GM12878 (cell line): ENCODE results near the gene HTR6. TPM values are rescaled to one million over a fixed set of nuclear protein-coding genes. Genes with fewer than 3 reads are reported as not detected.

Source experiments
- ATAC-seq: fragments of 200-7000 bp; cut with Tn5 transposase; 3 replicates; pipeline ENCODE4 v1.9.1; 2020; ENCODE audit warnings: mild to moderate bottlenecking, moderate library complexity
- BruUV-seq: library from RNA; stranded (reverse); fragments of 400-500 nt; replicated peaks from 2 replicates; lab custom pipeline; 2021; lab: Mats Ljungman, UMichigan
- CTCF ChIA-PET: fragments of 300-600 bp; sonication (Branson Sonifier 250); formaldehyde crosslinking; extraction: SDS; loops from one replicate; lab custom pipeline; 2021; ENCODE audit warnings: inconsistent platforms; lab: Yijun Ruan, JAX
- POLR2A ChIA-PET: fragments of 350-600 bp; formaldehyde crosslinking; extraction: SDS; loops from one replicate; lab custom pipeline; 2021; ENCODE audit warnings: inconsistent platforms; lab: Charles Lee
- RAD21 ChIA-PET: fragments of 300-600 bp; sonication (Branson Sonifier 250); formaldehyde crosslinking; loops from one replicate; lab custom pipeline; 2023; ENCODE audit warnings: antibody characterized with exemption; ENCODE audit not compliant: unreplicated experiment; lab: Charles Lee
- SMC1A ChIA-PET: fragments of 300-600 bp; sonication (Branson Sonifier 250); formaldehyde crosslinking; loops from one replicate; lab custom pipeline; 2023; ENCODE audit not compliant: unreplicated experiment, uncharacterized antibody; lab: Charles Lee
- DNase-seq: peaks from one replicate; pipeline ENCODE4 v3.0.0-alpha.2; 2011; ENCODE audit warnings: low read depth, low spot score
- FAIRE-seq: peaks from 3 replicates; lab custom pipeline; 2011; peaks lifted over from hg19 to GRCh38; lab: Jason Lieb, UNC
- H2AFZ ChIP-seq: 2 replicates; pipeline ENCODE4 v1.6.0; 2011; ENCODE audit warnings: low read depth, low read length, control low read depth; ENCODE audit not compliant: control insufficient read depth
- H3K27ac ChIP-seq: 2 replicates; pipeline ENCODE4 v1.5.1; 2011; ENCODE audit warnings: control low read depth; ENCODE audit not compliant: control insufficient read depth, insufficient read depth
- H3K27me3 ChIP-seq, 2 experiments: replicated peaks in 1 of 2; 2 replicates each; pipeline versions ENCODE4 v1.6.0 to v1.6.1; 2011; ENCODE audit warnings: low read length in 1 of 2; ENCODE audit not compliant: control insufficient read depth in 2 of 2, insufficient read depth in 2 of 2
- H3K36me3 ChIP-seq, 2 experiments: 2 replicates each; pipeline ENCODE4 v1.5.1; 2011; ENCODE audit warnings: low read length in 1 of 2; ENCODE audit not compliant: control insufficient read depth in 2 of 2, insufficient read depth in 2 of 2
- H3K4me1 ChIP-seq: 2 replicates; pipeline ENCODE4 v1.6.1; 2011; ENCODE audit warnings: mild to moderate bottlenecking, low read length, moderate library complexity, mixed read lengths; ENCODE audit not compliant: control insufficient read depth, insufficient read depth
- H3K4me2 ChIP-seq: 2 replicates; pipeline ENCODE4 v1.6.0; 2011; ENCODE audit warnings: control low read depth; ENCODE audit not compliant: control insufficient read depth, insufficient read depth
- H3K4me3 ChIP-seq: fragments of 200-600 bp; sonication (generic); 2 replicates; pipeline ENCODE4 v1.5.1; 2016
- H3K79me2 ChIP-seq: 2 replicates; pipeline ENCODE4 v1.6.0; 2011; ENCODE audit warnings: low read length; ENCODE audit not compliant: control insufficient read depth, insufficient read depth
- H3K9ac ChIP-seq: 2 replicates; pipeline ENCODE4 v1.8.0; 2011; ENCODE audit warnings: low read length, control low read depth, mixed read lengths; ENCODE audit not compliant: control insufficient read depth, insufficient read depth
- H3K9me3 ChIP-seq: replicated peaks from 3 replicates; pipeline ENCODE4 v1.5.1; 2011; ENCODE audit warnings: mild to moderate bottlenecking, low read length; ENCODE audit not compliant: control insufficient read depth, insufficient read depth
- H4K20me1 ChIP-seq: 2 replicates; pipeline ENCODE4 v1.6.0; 2011; ENCODE audit not compliant: control insufficient read depth, insufficient read depth
- BCL11A ChIP-seq: IDR thresholded peaks from 2 replicates; pipeline ENCODE4 v1.6.1; 2011; ENCODE audit warnings: low read depth, low read length
- BHLHE40 ChIP-seq, 2 experiments: fragments of 450-650 bp in 1 of 2; IDR thresholded peaks; 2 replicates each; pipeline ENCODE4 v1.6.1; 2011 to 2017; ENCODE audit warnings: low read depth in 2 of 2, borderline replicate concordance in 1 of 2, improper control_type of control experiment in 1 of 2, low read length in 1 of 2, mild to moderate bottlenecking in 1 of 2
- CBFB ChIP-seq: IDR thresholded peaks from 2 replicates; pipeline ENCODE4 v1.6.1; 2016; ENCODE audit warnings: antibody characterized with exemption, low read depth
- CBX5 ChIP-seq: sonication (generic); IDR thresholded peaks from 2 replicates; pipeline ENCODE4 v1.6.1; 2016; ENCODE audit warnings: low read depth, moderate library complexity, mild to moderate bottlenecking, inconsistent platforms
- CHD4 ChIP-seq: fragments of 200-600 bp; sonication (generic); IDR thresholded peaks from 2 replicates; pipeline ENCODE4 v1.6.1; 2016; ENCODE audit warnings: mild to moderate bottlenecking
- HCFC1 ChIP-seq: fragments of 150-350 bp; IDR thresholded peaks from 2 replicates; pipeline ENCODE4 v1.6.1; 2014; ENCODE audit warnings: low read length
- IKZF1 ChIP-seq: fragments of 450-650 bp; conservative IDR thresholded peaks from 2 replicates; pipeline ENCODE4 v1.6.1; 2017; ENCODE audit warnings: antibody characterized with exemption, mild to moderate bottlenecking
- NBN ChIP-seq: fragments of 450-650 bp; IDR thresholded peaks from 2 replicates; pipeline ENCODE4 v1.6.1; 2016
- NR2F1 ChIP-seq: fragments of 450-650 bp; conservative IDR thresholded peaks from 2 replicates; pipeline ENCODE4 v1.6.1; 2017; ENCODE audit warnings: mild to moderate bottlenecking
- POLR2AphosphoS5 ChIP-seq: IDR thresholded peaks from 2 replicates; pipeline ENCODE4 v1.6.1; 2011; ENCODE audit warnings: mild to moderate bottlenecking, low read length, inconsistent platforms
- RB1 ChIP-seq: fragments of 450-650 bp; formaldehyde crosslinking; IDR thresholded peaks from 2 replicates; pipeline ENCODE4 v1.6.1; 2017; ENCODE audit warnings: mild to moderate bottlenecking, borderline replicate concordance
- RUNX3 ChIP-seq: IDR thresholded peaks from 2 replicates; pipeline ENCODE4 v1.6.1; 2012; ENCODE audit warnings: low read length, inconsistent platforms
- ZNF622 ChIP-seq: fragments of 450-650 bp; IDR thresholded peaks from 2 replicates; pipeline ENCODE4 v1.6.1; 2017; ENCODE audit warnings: mild to moderate bottlenecking, inconsistent platforms
- WGBS: methylation state at CpG from one replicate; pipeline ENCODE4 v1.1.6; 2016; ENCODE audit warnings: low lambda C conversion rate; ENCODE audit not compliant: insufficient replicate concordance, insufficient coverage; ENCODE audit errors: missing lambda C conversion rate; 5-methylcytosine and 5-hydroxymethylcytosine counted together
- in situ Hi-C: fragments of 300-500 bp; cut with MboI; formaldehyde crosslinking; loops from 9 replicates; pipeline ENCODE4 v1.14.3; 2018; ENCODE audit warnings: mixed read lengths
- intact Hi-C: fragments of 100-400 bp; cut with micrococcal nuclease; formaldehyde crosslinking; loops from one replicate; pipeline ENCODE4 v1.14.2; 2022; ENCODE audit not compliant: unreplicated experiment
- polyA plus RNA-seq, 11 experiments: library from polyadenylated mRNA; depleted of rRNA in 4 of 11; unstranded in 6 of 11; stranded (reverse) in 5 of 11; fragments of >200 nt; fragmentation: Nextera tagmentation in 4 of 11; fragmentation: Illumina TruSeq in 1 of 11; extraction: Ambion mirVana in 4 of 11; extraction: Trizol in 1 of 11; gene quantifications; 1 replicate in 1 of 11; 2 replicates in 10 of 11; pipeline versions ENCODE4 v1.2.1 to v1.2.3, GENCODE V29; 2011 to 2016; ENCODE audit warnings: inconsistent platforms in 2 of 11, missing spikeins in 2 of 11, low read depth in 1 of 11
- total RNA-seq, 4 experiments: library from RNA; depleted of rRNA in 3 of 4; stranded (reverse); fragments of >200 nt in 3 of 4; fragmentation: Illumina TruSeq in 1 of 4; extraction: Trizol in 1 of 4; gene quantifications; 2 replicates each; pipeline versions ENCODE4 v1.2.1 to v1.2.3, GENCODE V29; 2013 to 2021

Gene HTR6
- total and polyA plus RNA-seq, 10 of the 15 experiments (the other 5 are each of a cell fraction or from before 2014, with no cell fraction given) = 0.03 to 5.3 (median 1.7) TPM; not detected in 2

- Histone ChIP-seq H3K4me2 (peak within 1 kb of the TSS; percentile 92), H3K27ac (no peak within 1 kb of the TSS), H3K9ac (no peak within 1 kb of the TSS; the same call in 1 of the 2 replicates), H3K27me3 (peaks cover 2 to 6% of the 10 kb centered on the region in 2 experiments), H3K4me3 (peak within 1 kb of the TSS; percentile 68), H3K36me3 (no peaks in the 10 kb centered on the region), H3K4me1 (peaks cover 3% of the 10 kb centered on the region; the same call in 1 of the 2 replicates), H4K20me1 (no peaks in the 10 kb centered on the region), H3K79me2 (no peaks in the 10 kb centered on the region), H2AFZ (peak within 1 kb of the TSS; percentile 61), H3K9me3 (no peaks in the 10 kb centered on the region)
- SMC1A ChIA-PET = interaction anchor here (1.3 kb wide), 1 partner anchor 45 kb away, joined by 3 read pairs; no protein-coding TSS in a partner anchor
- POLR2A ChIA-PET = no interaction called here
- intact Hi-C loops = no loop called here
- FAIRE-seq (no peak), ATAC-seq (peak; percentile 67), DNase-seq (no peak)
- CTCF ChIA-PET = interaction anchor here (1.1 kb wide), 1 partner anchor 10 kb away, joined by 3 read pairs; no protein-coding TSS in a partner anchor
- in situ Hi-C loops = no loop called here
- BruUV-seq = no TSS peak
- 3% methylated on average over 39 of the region's 90 CpGs for WGBS
- no peak for TF ChIP-seq POLR2AphosphoS5
- TF ChIP-seq RB1 = no peak
- no peak for TF ChIP-seq BCL11A
- TF ChIP-seq NBN = no peak
- no peak for TF ChIP-seq CBX5
- no peak for TF ChIP-seq HCFC1
- TF ChIP-seq CBFB = no peak
- RAD21 ChIA-PET = no interaction called here
These were observed 20.9 kb upstream of the HTR6 start, which contains the start of gene NBL1 for GRCh38 chr1:19643602-19644394. Gene NBL1, plus strand, starts transcription at chr1:19644311. Its CDS starts 10,720 bp downstream, at chr1:19655031.

- ATAC-seq = peak; percentile 16
- Histone ChIP-seq H3K9ac (no peak overlapping the region; the same call in 1 of the 2 replicates), H3K36me3 (no peaks in the 10 kb centered on the region), H3K4me1 (peaks cover 3% of the 10 kb centered on the region; the same call in 1 of the 2 replicates), H3K79me2 (no peaks in the 10 kb centered on the region), H2AFZ (peak overlapping the region; percentile 61), H3K4me2 (peak overlapping the region; percentile 92), H3K9me3 (no peaks in the 10 kb centered on the region), H3K4me3 (0 out of 2 replicates have a peak overlapping the region, but pooled peaks have one; percentile 68), H4K20me1 (no peaks in the 10 kb centered on the region), H3K27ac (no peak overlapping the region), H3K27me3 (peaks cover 2 to 6% of the 10 kb centered on the region in 2 experiments)
- WGBS = 0% methylated on average over 10 of the region's 51 CpGs
- POLR2A ChIA-PET = no interaction called here
- FAIRE-seq = no peak
- BruUV-seq = no TSS peak
- CTCF ChIA-PET = no interaction called here
- in situ Hi-C loops = no loop called here
- SMC1A ChIA-PET = no interaction called here
- no peak for TF ChIP-seq NR2F1
- TF ChIP-seq IKZF1 = 0 out of 2 replicates have a peak, but pooled peaks have one; percentile 17
- TF ChIP-seq ZNF622 = no peak
- TF ChIP-seq RUNX3 = no peak
- TF ChIP-seq BHLHE40 (IDR thresholded peaks at IDR 0.05; ENCODE audit: borderline replicate concordance in 1 of 2, low read depth in 2 of 2, low read length in 1 of 2) = 0 out of 4 replicates have a peak, but pooled peaks of 1 of the 2 experiments have one; percentile 13
- TF ChIP-seq CHD4 = no peak
- RAD21 ChIA-PET = no interaction called here
- no peak for DNase-seq
- intact Hi-C loops = no loop called here
These were observed 20.3 kb upstream of the HTR6 start for GRCh38 chr1:19644395-19644680.
